ENCODE measurements around the gene AXIN2.

The AXIN2 gene

GRCh38 chr17:65561452-65562205 lies at the start of gene AXIN2:
TSS of gene AXIN2 (minus strand) at chr17:65561648. CDS start at chr17:65558620, 3,028 bp downstream.
- peak; percentile 89 for DNase-seq

GRCh38 chr17:65609749-65610148 lies 48.3 kb upstream of the AXIN2 start:
- DNase-seq = no peak

- no peak for DNase-seq
Measured at GRCh38 chr17:65609286-65609685, 47.8 kb upstream of the AXIN2 start.

- no peak for DNase-seq
Measured at GRCh38 chr17:65604070-65604469, 42.6 kb upstream of the AXIN2 start.

GRCh38 chr17:65601881-65602280 lies 40.4 kb upstream of the AXIN2 start:
- DNase-seq = no peak

- no peak for DNase-seq
Measured at GRCh38 chr17:65601145-65601544, 39.7 kb upstream of the AXIN2 start.

GRCh38 chr17:65600518-65600917 lies 39.1 kb upstream of the AXIN2 start:
- no peak for DNase-seq

GRCh38 chr17:65599650-65600049 lies 38.2 kb upstream of the AXIN2 start:
- DNase-seq = no peak

- no peak for DNase-seq
Measured at GRCh38 chr17:65598746-65599145, 37.3 kb upstream of the AXIN2 start.

- no peak for DNase-seq
Measured at GRCh38 chr17:65595071-65595656, 33.7 kb upstream of the AXIN2 start.

- peak; percentile 60 for DNase-seq
Measured at GRCh38 chr17:65593855-65594845, 32.7 kb upstream of the AXIN2 start.

GRCh38 chr17:65593092-65593854 lies 31.8 kb upstream of the AXIN2 start:
- peak; percentile 58 for DNase-seq

- DNase-seq = no peak
Measured at GRCh38 chr17:65592125-65592965, 30.9 kb upstream of the AXIN2 start.

- no peak for DNase-seq
Measured at GRCh38 chr17:65589321-65589720, 27.9 kb upstream of the AXIN2 start.

GRCh38 chr17:65588181-65588808 lies 26.8 kb upstream of the AXIN2 start:
- DNase-seq = no peak

- no peak for DNase-seq
Measured at GRCh38 chr17:65587534-65588180, 26.2 kb upstream of the AXIN2 start.

- no peak for DNase-seq
Measured at GRCh38 chr17:65586899-65587298, 25.5 kb upstream of the AXIN2 start.

- peak; percentile 60 for DNase-seq
Measured at GRCh38 chr17:65584604-65585521, 23.4 kb upstream of the AXIN2 start.

- DNase-seq = no peak
Measured at GRCh38 chr17:65583921-65584603, 22.6 kb upstream of the AXIN2 start.

All from activated CD8-positive, alpha-beta memory T cell treated with anti-CD3 and anti-CD28 coated beads for 24 hours (primary cell).